Measurements from ENCODE around the gene LMX1A.

- no peak for TF ChIP-seq CTCF (IDR thresholded peaks at IDR 0.05)
- no peak for TF ChIP-seq POLR2A (IDR thresholded peaks at IDR 0.05)
Observed at GRCh38 chr1:165327538-165327937, 29.0 kb downstream of the LMX1A start.

Measured in Peyer's patch (tissue), 4 donors.